GM19328 (cell line): Measurements from ENCODE around the gene ANKRD63.

ENCODE experiments used
- ATAC-seq: cut with Tn5 transposase; IDR thresholded peaks from one replicate; pipeline ENCODE4 v1.9.1; 2021; ENCODE audit warnings: mild to moderate bottlenecking, moderate library complexity; ENCODE audit not compliant: unreplicated experiment

The ANKRD63 gene

DNA sequence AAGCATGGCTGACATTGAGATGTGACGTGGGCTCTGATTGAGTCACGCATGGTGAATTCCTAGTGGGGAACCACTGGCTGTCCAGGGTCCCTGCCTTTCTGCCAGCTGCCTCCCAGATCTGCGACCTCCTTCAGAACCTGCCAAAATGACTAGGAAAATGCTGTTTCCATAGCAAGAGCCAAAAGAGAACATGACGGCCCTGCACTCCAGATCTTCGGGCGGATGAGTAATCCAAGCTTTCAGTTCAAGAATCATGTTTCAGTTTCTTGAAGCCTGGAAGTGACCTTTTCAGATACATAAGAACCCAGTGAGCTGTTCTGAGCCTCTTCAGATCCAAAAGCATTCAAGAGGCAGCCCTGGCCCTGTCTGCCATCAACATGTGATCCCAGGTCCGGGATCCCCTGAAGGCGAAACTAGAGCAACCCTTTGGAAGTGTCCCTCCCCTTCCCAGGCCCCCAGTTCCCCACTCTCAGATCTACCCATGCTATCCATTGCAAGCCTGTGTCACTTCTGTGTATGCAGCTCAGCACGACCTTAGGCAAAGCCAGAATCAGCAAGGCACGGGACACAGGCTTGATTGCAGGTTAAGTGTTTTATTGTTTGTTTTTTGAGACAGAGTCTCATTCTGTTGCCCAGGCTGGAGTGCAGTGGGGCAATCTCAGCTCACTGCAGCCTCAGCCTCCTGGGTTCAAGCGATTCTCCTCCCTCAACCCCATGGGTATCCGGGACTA is 19.7 kb downstream of the ANKRD63 start:
- ATAC-seq = no peak

DNA sequence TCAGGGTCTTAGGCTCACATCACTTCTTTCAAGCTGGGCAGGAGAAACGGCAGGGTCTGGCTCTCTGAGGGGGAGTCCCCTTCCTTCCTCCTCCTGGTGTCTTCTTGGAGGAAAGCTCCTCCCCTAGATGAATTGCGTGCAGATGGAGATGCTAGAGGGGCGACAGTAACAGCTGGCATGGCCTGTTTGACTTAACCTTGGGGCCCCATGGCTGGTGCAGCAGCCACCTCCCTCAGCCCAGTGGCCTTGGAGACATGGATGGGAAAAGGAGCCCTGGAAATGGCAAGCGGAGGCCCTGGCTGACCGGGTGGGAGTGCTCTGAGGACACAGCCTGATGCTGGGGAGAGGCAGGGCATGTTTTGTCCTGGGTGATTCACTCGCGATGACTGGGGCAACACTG is 23.8 kb downstream of the ANKRD63 start:
- ATAC-seq = no peak

DNA sequence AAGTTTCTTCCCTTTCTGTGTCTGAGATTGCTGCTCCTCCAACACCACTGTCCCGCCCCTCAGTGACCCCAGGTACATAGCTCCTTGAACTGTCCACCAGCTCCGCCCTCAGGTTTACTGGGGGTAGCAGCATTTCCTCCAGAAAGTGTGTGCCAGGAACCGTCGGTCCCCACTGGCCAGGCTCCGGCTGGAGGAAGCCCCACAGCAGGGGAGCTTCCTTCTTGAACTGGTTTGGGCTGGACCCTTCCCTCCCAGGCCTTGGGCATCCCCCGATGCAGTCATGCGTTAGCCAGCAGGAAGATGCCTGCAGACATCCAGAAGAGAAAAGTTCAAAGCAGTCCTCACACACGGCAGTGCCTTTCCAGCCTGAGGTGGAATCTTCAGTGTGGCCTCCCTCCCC is 24.3 kb downstream of the ANKRD63 start:
- ATAC-seq = no peak

DNA sequence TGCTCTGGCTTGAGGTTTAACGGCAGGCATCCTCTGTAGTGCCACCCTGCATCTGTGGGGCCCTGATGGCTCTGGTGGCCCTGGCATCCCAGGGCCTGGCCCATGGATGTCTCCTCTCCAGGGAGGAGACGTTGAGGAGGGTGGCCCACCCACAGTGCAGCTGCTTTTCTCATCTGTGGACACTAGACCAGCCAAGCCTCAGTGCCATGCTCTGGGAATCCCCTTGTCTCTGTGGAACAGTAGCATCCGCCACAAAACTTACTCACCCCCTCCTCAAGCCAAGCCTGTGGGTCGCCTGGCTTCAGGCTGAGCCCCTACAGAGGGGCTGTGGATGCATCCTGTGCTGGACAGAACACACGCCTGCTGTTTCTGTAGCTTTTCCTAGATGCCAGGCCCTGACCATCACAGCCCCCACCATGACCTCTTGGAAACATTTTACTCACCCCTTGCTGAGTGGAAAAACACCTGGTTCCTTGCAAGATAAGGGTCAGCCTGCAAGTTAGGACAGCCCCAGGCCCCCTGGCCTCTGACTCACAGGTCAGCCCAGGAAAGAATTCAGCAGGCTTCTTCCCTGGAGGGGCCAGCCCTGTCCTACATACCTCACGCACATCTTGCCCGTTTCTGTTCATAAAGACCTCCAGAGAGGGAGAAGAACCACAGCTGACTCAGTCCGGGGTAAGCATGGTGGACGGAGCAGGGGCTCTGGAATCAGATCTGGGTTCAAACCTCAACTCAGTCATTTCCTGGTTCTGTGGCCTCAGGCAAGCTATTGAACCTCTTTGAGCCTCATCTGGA is 25.0 kb downstream of the ANKRD63 start:
- no peak for ATAC-seq

DNA sequence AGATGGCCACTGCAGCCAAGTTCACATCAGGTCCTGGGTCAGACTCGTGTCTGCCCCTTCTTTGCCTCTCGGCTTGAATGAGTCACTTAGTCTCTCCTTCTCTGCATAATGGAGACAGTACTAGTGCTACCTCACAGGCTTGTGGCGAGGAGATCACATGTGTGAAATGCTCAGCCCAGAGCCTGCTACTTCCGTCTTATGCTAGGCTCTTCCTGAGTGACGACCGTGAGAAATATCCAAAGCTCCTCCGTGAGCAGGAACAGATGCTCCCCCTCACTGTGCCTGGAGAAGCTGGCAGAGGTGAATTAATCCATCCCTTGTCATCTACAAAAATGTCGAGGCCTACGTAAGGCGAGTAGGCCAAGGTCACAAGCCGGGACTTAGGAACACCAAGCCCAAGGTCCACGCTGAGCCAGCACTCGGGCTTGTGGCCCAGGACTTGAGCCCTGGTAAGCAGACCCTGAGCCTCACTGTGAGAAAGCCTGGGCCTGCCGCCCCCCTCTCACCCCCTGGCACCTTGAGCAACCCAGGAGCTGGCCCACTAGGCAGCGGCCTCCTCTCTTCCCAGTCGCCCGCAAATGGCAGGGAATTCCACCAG is 26.1 kb downstream of the ANKRD63 start:
- no peak for ATAC-seq

DNA sequence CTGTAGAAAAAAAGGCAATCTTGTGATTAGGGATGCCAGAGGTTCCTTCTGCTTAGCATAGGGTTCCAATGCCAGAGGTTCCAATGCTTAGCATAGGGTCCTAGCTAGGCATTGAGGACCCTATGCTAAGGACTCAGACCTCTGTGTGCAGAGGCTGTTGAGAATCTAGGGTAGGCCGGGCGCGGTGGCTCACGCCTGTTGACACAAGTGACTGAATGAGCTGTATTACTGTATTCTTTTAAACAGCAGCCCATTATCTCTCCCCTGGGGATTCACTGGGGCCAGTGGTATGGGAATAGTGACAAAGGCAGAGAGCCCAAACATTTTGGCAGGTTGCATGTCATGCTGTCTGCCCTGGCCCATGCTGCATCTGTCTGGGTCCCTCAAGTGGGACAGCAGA is 27.8 kb downstream of the ANKRD63 start:
- ATAC-seq = no peak

DNA sequence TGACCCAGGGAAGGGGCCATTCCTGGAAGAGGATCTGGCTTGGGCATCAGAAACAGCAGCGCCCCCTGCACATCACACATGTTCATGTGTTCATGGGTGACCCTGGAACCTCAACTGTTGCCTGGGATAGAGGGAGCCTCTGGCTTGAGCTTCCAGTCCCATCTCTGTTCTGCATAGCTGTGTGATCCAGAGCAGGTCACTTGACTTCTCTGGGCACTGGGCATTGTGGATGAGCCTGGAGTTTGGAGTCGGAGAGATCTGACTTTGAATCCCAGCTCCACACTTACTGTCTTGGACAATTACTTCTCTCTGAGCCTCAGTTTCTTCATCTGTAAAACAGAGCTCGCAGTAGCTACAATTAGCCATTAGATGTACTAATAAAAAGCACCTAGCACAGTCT is 28.4 kb downstream of the ANKRD63 start:
- no peak for ATAC-seq

DNA sequence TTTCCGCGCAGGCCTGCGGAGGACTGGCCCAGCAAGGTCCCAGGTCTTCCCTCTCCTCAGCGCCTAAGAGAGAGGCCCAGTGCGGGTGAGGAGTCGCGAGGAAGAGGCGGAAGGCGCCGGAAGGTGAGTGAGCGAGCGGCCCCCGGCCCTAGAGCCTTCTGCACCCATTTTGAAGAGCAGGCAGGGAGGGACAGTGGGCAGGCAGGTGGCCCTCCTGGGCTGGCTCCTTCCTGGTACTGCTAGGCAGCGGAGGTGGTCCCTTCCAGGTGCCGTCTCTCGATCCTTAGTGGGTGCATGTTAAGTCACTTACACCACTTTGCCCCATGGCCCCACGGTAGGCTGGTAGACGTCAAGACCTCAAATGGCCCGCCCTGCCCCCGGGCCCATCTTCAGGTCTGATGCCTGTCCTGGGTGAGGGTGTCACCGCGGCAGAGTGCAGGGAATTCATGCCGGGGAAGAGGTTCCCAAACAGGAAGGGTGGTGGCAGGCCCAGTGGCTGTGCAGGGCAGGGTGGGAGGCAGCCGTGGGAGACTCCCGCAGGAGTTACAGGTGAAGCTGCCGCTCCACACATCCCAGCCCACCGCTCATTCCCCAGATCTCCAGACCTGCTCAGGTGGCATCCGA is 29.6 kb downstream of the ANKRD63 start:
- ATAC-seq = no peak

DNA sequence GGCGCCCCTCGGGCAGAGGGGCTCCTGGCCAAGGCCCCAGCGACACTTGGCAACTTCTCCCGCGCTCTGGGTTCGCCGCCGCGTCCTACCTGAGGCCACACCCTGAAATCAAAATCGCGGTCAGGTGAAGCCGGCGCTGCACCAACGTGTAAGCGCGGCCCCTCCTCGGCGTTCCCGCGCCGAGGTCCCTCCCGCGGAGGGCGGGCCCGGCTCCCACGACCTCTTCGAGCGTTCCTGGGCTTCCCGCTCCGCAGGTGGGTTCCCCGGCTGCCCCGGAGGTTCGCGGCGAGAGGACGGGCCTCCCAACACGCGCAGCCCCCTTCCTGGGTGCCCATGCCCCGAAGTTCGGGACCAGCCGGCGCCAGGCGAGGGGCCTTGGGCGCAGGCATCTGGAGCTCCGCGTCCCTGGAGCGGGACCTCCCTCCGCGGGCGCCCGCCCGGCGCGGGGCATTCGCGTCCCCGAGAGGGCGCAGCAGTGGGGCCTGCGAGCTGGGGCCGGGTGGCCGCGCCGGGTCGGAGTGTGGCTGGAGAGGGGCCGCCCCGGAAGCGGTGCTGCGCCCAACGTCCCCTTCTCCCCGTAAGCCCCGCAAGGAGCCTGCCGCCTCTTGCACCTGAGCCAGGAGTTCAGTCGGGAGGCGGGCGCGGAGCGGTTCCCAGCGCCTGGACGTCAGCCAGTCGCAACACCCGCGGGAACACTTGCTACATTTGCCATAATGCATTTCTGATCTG is 30.3 kb downstream of the ANKRD63 start:
- ATAC-seq = no peak

DNA sequence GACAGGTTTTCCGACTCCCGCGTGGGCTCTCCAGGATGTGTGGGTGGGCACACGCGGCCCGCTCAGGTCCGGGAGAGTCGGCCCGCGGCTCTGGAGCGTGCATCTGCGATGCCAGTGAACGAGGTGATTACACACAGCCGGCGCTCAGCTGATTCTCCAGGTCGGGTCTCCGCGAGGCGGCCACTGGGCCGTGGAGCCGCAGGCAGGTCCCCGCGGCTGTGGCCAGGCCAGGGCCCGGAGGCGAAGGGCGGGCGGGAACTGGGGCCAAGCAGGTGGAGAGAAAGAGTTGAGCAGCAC is 30.8 kb downstream of the ANKRD63 start:
- no peak for ATAC-seq

DNA sequence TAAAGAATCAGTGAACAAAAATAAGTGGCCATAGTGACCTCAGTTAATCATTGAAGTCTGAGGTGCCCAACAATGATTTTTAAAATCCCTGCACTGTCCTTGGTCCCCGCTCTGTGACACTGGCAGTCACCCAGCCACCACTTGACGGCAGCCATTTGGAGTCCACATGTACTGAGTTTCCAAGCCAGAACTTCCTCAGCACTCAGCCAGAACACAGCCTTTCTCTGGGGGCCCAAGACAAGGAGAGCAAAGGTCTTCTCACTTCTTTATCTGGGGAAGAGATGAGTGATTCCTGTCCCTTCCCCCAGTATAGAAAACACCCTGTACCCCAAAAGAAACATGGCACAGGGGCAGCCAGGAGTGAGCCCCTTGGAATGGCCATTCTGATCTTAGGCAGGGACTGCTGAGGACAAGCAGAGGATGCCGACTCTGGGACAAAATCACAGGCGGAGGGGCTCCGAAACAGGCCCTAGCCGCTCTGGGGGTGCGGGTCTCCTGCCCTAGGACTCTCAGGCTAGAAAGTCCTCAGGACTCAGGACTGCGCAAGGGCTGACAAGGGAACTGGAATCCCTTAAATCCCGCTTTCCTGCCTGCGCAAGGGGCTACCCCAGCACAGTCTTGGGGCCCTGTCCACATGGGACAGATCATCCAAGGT is 31.3 kb downstream of the ANKRD63 start:
- ATAC-seq = no peak

DNA sequence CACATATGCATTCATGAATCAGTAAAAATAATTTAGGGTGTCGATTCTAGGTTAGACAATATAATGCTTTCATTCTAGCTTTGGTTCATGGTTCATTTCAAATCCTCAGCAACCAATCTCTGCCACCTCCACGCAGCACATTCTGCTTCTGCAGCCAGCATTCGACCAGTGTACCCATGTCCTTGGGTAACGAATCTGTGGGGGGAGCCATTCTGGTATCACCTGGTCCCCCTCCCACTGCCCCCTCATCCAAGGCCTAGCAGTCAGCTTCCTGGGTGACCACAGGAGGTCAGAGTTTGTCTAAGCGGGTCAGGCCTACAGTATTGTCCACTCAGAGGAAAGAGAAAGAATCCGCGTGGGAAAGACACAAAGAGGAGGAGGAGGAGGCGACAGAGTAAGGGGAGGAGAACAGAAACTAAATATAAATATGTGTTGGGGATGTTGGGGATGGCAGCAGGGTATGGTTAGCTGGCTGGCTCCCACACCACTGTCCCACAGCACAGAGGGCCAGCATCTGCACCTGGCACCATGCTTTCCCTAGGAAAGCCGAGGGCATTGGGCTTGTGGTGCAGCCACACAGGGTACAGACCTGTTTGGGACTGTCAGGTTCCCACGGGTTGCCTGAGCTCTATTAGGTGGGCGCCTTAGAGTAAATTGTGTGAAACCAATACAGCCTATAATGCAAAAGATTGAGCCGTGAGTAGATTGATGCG is 31.9 kb downstream of the ANKRD63 start:
- no peak for ATAC-seq

DNA sequence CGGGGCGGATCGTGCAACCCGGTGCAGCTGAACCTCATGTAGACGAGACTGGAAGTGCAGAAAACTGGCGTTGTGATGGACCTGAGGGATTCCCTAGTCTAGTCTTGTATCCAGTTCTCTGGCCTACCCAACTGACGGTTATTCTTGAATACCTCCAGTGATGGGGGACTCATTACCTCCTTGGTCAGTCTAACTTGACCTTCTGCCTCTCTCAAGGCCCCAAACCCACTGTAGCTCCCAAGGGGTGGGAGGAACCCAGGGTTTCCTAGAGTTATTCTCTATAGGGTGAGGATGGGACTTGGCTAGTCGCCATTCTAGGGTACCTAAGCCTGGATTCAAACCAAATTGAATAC is 32.6 kb downstream of the ANKRD63 start:
- no peak for ATAC-seq

DNA sequence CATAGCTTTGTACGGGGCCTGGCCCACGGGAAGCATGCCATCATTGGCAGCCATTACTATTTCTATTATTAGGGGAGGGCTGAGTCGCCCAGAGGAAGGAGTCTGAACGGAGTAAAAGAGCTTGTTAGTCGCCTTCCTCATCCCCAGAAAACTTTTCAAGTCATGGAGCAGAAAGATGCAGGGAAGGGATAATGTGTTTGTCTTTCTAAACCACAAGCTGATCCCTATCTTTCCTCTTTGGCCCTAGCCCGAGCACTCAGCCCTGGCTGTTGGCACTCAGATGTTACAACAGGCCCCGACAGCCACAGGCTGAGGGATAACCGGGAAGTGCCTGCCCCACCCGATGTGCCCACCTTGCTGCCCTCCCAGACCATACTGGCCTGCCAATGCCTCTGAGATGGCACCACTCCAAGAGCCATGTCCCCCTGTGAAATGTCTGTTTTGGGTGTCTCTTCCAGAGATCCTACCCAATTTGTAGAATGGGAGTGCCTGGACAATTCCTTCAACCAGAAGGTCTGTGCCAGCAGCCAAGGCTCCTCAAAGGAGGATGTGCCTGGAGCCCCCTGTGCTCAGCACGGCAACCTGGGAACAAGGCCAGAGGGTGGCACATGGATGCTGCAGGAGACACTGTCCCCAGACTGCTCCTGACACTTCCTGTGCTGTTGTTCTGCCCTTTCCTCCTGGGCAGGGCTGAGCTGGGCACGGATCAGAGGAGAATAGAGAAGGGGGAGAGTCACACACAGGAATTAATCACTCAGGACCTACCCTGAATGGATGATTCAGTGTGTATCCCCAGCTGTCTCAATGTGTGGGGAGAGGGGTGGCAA is 33.2 kb downstream of the ANKRD63 start:
- no peak for ATAC-seq

DNA sequence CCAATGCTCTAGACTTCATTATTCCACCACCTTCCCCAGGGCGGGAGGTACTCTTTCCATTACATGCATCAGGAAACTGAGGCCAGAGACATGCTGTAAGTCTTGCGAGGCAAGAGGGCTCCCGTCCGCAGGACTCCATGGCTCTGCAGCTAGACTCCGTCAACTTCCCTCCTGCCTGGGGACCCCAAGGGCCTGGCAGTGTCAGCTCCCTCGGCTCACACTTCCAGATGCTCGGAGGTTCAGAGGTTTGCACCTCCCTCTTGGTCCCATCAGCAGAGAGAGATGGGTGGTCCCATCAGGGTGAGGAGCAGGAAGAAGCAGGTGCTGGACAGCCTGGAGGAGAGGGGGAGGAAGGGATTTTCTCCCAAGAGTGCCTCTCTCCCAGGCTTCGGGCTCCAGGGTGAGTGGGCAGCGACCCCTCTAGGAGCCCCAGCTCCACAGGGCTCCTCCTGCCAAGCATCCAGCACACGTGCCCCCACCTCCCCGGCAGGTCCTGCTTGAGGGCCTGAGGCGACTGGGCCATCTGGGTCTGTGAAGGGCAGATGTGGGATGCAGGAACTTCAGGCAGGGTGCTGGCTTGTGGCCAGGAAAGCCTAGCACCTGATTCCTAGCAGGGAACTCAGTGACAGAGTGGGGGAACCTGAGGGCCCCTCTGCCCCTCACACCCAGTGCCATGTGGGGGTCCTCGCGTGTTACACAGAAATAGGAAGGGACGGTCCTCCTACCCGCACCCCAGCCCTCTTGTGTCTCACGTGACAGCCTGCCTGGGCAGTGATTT is 34.7 kb downstream of the ANKRD63 start:
- no peak for ATAC-seq

DNA sequence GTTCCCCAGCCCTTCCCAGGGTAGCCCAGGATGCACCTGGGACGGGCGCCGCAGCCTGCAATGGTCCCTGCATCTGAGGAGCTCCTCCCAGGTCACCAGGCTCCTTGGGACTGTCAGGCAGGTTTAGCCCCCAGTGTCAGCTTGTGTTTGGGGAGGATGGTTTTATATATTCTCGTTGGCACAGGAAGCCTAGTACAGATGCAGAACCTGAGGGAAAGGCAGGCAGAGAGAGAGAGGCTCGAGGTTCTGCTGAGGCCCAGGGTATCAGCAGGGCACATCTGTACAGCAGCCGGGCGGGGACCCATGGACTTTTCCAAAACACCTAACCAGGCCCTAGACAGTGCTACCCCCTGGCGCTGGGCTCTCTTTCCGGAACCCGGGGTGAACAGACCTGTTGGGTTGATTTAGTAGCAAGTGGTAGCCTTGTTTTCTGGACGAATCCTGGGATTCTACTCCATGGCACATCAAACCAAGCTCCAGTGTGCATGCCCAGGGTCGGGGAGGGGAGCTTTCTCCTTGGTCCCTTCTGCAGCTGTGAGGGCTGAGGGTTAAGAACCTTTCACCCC is 35.4 kb downstream of the ANKRD63 start:
- ATAC-seq = no peak

DNA sequence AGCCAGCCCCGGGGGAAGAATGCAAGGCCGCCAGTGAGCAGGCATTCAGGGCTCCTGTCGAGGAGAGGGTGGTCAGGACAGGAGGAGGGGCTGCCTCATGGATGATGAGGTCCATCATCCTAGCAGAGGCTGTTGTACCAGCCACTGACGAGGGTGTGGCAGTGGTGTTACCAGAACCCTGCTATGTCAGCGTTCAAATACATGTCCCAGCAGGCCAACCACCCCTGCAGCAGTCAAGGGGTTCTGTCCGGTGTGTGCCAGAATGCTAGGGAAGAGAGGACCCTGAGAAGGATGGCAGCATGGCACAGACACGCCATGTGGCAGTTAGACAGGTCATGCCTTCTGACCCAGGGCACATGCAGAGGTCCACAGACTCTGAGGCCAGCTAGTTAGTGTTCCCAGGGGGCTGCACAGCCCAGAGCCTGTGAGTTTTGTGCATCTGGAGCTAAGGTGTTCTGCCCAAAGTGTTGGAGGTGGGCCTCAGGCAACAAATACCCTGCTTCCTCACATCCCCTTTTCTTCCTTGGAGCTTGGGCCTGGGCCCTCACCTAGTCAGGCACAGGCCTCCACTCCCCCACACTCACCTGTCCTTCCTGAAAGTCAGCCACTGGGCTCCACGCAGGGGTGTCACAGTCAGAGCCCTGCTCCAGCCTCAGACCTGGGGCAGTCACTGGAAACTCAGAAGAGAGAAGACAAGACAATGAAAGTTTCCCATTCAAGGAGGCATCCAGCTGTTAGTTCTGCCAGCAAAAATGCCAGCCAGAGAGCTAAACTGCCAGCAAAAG is 36.2 kb downstream of the ANKRD63 start:
- no peak for ATAC-seq
